ENCODE results near the gene GATA6.

GATA6 gene

DNA sequence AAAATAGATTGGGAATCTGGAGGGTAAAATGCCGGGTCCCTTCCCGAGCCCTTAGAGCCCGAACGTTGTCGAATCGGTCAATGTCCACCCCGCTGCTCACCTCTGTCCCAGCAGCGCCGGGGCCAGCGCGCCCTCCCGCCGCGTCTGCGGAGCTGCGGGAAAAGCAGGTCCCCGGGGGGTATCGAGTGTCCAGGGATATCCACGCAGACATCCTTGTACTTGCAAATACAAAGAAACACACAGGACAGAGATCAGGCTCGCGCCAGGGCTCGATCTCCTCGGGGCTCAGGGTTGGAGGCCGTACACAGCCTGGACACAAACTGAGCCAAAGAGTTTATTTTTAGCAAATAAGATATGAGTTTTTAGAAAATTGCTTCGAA lies 2.3 kb upstream of the GATA6 start:
- no peak for DNase-seq

DNA sequence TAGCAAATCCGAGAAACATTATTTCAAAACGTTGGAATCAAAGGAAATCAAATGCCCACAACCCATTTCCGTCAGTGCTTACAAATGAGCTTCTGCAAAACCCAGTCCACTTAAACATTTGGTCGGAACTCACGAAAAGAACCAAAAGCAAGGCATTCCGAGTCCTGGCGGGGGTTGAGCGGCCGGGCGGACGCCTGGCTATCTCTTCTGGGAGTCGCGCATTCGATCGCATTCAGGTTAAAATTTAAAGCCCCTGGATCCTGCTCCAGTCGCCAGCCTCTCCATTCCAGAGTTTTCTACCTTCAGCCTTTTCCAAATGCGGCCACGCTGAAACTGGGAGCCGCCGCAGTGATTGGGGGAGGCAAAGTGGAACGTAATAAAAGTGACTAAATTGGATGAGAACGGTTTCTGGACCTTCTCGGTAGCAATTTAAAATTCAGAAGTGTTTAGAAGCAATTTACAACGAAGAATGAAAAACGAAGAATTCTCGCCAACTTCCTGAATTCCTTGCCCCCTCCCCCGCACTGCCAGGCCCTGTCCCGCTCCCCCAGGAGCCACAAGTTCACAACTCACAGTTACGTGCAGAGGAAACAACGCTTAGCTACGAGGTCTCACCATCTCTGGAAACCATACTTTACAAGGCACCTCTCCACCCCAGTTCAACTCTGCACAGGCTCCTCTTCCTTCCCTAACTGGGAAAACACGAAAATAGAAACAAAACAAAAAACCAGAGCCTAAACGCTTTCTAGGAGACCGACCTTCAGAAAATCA lies 1.7 kb upstream of the GATA6 start:
- DNase-seq = no peak

DNA sequence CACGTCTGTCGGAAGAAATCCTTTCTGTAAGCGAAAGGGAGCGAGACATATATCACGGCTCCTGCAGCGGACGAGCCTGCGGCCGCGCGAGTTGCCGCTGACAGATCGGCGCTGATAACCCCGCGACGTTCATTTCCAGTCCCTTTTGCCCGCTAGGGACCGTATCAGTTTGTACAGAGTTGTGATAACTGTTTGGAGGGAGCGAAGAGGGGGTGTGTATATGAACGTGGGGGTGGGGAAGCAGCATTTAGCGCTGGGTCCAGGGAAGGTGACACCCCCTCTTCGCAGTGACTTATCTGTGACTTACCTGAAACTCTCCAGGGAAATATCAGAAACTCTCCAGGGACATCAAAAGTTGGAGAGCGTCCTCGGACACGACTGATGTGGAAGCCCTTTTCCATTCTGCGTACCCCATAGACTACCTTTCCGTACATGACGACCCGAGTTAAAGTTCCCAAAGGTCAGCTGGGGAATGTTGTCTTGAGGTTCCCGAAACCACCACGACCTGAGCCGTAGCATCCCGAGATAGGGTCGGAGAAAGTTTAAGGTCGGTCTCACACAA lies 948 bp upstream of the GATA6 start:
- DNase-seq = no peak

DNA sequence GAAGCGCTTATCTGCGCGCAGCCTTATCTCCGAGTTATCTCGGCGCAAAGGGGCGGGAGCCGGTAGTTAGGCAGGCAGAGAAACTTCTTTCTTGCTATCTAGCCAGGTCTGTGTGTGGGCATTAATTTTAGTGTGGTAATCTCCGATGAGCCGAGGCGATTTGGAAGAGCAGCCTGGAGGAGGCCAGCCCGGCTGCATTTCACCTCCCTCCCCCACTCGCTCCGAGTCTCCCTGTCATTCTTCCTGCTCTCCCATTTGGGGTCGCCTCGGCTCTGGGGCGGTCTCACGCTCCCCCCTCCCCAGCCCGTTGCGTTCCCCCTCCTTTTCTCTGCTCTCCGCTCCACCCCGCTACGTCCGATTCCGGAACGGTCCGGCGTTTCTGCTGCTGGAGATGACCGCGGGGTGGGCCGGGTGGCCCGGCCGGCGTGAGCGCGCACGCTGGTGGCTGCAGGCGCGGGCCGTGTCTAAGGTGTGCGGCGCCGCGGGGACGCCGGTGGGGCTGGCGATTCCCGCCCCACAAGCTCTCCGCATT lies 566 bp downstream of the GATA6 start:
- no peak for DNase-seq

DNA sequence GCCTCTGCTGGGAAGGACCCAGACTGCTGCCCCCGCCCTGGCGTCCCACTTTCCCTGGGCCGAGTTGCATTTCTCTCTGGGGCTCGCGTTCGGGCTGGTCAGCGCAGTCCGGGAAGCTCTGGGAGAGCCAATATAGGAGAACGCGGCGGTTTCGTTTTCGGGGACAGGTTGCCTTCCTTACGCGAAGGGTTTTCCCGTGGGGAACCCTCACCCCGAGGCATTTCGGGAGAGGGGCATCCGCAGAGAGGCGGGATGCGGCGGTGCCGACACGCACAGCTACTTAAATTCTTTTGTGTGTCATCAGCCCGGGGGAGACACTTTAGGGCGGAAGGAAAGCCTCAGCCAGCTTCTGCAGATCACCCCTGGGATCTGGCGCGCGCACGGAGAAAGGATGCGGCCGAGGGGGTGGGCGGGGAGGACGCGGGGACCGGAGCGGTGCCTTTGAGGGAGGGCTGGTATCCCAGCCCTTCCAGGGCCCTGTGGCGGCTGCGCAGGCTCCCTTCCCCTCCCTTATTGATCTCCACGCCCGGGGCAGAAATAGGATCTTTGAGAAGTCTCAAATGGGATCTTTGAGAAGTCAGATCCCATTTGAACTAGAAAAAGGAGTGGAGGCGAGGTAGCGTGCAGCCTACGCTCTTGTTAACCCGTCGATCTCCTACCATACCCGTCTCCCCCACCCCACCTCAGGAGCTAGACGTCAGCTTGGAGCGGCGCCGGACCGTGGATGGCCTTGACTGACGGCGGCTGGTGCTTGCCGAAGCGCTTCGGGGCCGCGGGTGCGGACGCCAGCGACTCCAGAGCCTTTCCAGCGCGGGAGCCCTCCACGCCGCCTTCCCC lies 1.2 kb downstream of the GATA6 start:
- DNase-seq = no peak

DNA sequence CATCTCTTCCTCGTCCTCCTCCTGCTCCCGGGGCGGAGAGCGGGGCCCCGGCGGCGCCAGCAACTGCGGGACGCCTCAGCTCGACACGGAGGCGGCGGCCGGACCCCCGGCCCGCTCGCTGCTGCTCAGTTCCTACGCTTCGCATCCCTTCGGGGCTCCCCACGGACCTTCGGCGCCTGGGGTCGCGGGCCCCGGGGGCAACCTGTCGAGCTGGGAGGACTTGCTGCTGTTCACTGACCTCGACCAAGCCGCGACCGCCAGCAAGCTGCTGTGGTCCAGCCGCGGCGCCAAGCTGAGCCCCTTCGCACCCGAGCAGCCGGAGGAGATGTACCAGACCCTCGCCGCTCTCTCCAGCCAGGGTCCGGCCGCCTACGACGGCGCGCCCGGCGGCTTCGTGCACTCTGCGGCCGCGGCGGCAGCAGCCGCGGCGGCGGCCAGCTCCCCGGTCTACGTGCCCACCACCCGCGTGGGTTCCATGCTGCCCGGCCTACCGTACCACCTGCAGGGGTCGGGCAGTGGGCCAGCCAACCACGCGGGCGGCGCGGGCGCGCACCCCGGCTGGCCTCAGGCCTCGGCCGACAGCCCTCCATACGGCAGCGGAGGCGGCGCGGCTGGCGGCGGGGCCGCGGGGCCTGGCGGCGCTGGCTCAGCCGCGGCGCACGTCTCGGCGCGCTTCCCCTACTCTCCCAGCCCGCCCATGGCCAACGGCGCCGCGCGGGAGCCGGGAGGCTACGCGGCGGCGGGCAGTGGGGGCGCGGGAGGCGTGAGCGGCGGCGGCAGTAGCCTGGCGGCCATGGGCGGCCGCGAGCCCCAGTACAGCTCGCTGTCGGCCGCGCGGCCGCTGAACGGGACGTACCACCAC lies 2.1 kb downstream of the GATA6 start:
- DNase-seq = no peak

DNA sequence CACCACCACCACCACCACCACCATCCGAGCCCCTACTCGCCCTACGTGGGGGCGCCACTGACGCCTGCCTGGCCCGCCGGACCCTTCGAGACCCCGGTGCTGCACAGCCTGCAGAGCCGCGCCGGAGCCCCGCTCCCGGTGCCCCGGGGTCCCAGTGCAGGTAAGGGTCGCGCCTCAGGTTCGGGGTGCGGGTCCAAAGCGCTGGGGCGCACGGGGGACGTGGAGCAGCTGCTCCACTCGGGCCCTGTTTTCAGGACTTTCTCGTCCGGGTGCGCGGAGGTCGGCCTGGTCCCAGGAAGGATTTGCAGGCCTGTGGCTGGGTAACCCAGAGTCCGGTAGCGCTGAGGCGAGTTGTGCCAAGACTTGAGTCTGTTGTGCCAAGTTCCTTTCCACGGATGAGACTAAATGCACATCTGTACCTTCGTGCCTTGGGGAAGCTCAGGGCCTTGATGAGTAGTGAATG lies 2.8 kb downstream of the GATA6 start:
- DNase-seq = no peak

DNA sequence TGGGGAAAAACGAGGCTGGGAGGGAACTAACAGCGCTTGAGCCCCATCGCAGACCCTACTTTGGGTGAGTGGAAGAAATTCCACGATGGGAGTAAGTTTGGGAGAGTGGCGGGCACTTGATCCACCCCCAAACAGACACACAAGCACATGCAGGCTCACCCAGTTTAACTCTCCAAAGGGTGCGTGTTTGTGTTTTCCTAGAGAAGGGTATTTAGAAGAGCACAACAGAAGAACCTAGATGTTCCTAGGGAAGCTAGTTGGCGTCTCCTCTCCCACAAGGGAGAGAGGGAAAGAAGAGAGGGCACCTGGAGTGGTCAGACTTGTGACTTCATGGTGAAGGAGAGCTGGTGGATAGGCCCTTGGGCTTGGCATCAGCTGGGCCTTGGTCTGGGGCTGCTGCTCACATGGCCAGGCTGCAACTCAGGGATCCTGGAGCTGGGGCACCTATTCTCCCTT lies 3.2 kb downstream of the GATA6 start:
- DNase-seq = no peak

DNA sequence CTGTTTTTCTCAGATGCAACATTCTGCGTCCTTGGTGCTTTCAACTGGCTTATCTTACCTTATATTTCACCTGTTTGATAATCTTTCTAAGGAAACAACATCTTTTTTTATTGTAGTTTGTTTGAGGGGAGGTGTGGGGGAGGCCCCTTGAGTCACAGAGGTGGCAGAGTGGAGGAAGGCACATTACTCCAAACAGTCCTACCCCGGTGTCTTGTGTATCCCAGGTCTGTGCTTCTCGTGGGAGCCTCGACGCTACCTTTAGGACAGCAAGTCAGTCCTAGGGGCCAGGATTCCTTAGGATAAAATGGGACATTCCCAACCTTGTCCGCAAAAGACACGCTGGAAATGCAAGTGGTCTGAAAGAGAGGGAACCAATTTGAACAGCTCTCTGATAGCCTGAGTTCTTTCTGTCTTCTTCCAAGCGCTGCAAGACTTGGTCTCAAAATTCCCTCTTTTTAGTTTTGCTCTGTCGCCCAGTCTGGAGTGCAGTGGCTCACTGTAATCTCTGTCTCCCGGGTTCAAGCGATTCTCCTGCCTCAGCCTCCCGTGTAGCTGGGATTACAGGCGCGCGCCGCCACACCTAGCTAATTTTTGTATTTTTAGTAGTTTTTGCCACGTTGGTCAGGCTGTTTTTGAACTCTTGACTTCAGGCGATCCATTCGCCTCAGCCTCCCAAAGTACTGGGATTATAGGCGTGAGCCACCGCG lies 4.0 kb downstream of the GATA6 start:
- DNase-seq = no peak

DNA sequence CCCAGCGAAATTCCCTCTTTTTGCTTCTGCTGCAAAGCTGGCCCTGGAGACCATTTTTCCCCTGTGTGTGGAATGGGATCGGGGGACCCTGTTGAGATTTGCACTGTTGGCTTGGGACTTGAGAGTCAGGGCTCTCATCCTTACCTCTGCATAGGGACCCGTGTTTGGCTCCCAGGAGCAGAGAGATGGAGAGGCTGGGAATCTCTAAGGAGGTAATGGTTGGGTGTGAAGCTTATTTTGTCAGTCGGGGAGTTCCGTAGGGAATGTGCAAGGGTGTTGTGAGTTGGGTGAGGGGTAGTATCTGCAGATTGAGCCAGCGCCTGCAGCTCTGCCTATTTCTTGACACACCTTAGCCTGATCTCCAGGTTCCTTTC lies 4.5 kb downstream of the GATA6 start:
- no peak for DNase-seq

DNA sequence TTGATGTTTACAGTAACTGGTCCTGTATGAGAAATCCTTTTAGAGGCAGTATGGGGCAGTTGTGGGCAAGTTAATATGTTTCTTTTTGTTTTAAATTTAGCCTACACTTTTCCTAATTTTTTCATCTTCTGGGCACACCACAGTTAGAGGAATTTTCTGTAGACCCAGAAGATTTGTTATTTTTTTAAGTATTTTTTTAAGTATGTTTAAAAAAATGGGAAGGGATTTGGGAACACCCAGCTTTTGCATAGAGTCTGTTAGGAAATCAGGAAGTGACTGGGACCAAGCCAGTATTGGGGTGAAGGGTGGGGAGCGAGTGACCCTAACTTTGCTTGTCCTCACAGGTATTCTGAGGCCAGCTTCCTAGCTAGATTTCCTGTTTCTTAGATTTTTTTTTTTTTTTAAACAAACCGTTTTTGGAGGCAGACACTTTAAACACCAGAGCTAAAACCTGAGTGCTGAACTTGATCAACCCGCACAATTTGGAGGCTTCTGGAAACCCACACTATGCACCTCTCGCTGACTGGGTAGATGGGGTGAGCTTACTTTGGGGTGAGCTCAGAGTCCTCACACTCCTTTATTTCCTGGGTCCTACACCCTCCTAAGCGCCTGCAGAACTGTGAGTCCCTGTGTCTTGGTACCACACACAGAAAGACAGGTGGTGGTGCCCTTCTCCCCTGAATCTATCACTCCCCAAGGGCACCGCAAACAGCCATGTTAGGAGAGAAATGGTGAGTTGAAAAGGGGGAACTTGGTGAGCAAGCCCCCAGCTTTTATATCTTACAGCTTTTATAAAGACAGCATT lies 5.2 kb downstream of the GATA6 start:
- DNase-seq = no peak

DNA sequence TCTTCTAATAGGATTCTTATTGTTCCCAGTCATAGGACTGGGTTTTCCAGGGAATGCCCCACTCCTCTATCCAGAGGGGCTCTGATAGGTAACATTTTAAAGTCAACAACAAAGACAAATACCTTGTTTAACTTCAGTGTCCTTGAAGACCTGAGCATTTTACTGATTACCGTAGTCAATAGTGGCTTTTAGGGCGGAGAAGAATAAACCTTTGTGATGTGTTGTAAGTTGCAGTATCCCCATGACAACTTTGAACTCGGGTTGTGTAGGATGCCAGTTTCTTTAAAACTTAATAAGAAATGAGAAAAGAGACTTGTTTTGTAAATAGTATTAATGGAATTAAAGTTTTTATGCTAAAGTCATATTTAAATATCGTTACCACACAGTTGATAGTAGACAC lies 6.0 kb downstream of the GATA6 start:
- no peak for DNase-seq

DNA sequence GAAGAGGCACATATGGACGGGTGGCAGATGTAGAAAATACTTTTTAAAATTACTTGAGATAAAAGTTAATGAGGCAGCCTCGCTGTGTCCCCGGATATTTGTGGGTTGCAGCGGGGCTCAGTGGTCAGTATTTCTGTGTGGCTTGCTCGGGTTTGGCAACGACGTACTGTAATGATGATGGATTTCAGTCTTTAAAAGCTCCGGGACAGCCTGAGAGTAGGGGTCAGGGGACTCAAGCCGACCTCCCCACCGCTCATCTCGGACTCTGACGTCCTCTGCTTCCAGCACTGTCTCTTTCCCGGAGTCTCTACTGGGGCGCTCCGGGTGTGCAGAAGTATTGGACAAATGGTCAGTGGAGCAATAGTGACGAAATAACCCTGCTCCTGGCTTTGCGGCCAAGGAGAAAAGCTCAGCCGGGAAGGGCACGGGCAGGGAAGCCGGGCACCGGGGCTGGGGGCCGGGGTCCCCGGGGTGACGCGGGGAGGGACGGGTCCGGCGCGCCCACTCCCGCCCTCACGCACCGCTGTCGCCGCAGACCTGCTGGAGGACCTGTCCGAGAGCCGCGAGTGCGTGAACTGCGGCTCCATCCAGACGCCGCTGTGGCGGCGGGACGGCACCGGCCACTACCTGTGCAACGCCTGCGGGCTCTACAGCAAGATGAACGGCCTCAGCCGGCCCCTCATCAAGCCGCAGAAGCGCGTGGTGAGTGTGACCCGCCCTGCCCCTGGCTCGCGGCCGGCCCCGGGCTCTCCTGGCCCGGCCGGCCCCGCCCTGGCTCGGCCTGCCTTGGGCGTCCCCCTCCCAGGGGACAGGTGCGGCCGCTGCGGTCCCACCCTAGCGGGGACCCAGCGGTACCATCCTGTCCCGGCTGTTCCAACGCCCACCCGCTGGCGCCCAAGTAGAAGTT lies 7.3 kb downstream of the GATA6 start:
- no peak for DNase-seq

DNA sequence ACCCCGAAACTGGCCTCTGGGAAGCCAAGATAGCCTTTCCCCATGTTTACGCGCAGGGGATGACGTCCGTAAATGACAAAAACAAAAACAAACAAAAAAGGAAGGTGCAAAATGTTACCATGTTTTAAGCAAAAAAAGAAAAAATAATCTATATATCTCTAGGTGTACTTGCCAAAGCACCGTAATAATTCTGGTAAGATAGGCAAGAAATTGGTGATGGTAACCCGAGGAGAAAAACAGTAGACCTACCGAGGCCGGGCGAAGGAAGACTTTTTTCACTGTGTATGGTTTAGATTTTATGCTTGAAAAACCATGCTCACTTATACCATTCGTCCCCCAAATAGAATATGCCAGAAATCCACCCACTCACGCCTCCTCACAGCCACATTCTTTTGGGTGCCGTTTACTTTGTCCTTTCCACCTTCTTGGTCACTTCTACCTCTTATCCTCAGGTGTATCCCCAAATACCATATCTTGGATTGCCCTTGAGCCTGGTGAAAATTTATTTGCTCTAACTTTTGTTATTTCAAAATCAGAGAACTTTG lies 8.0 kb downstream of the GATA6 start:
- DNase-seq = no peak

DNA sequence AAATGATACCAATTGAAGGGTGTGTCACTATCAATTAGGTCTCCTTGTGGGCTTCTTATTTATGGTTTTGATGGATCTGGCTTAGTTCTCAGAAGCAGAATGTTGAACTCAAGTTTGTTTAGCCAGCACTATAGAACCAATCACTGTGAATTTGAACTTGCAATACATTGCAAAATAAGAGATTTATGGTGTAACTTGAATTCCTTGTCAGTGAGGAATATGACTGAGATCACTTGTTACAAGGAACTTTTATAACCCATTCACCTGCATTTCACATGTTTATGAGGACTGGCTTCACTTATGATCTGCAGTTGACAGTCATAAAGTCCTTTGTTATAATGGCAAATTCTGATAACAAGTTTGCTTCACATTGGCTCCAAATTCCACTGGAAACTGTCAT lies 9.8 kb downstream of the GATA6 start:
- no peak for DNase-seq

DNA sequence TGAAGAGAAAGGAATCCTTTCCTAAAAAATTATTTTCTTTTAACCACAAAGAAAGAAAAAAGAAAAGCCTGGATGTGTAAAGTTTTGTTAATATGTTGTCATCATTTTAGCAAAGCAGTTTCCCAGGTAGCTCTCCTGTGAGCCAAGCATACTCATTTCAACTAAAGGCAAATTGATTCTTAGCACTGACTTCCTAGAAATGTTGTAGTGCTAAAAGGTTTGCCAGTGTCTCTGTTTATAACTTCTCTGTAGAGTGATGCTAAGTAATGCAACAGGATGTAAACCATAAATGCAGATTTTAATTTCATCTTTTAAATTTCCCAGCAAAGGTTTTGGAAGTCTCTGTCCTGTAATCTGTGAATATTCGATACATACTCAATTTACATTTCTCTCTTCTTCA lies 10.2 kb downstream of the GATA6 start:
- DNase-seq = no peak

DNA sequence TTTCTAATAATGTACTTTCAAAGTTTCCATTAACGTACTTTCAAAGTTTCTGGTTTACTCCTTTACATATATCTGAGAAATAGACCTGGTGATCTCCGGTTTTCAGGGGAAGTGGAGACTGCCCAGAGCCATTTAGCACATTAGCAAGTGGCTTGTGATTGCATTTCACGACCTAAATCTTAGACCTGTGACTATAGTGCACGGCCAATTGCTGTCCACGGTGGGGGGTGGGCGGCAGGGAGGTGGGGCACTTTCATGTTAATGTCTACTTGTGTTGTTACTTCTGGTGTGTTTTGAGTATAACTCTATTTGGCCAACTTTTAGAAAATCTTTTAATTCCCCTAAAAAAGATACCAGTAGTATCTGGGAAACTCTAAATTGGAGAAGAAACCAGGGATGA lies 11.3 kb downstream of the GATA6 start:
- DNase-seq = no peak

DNA sequence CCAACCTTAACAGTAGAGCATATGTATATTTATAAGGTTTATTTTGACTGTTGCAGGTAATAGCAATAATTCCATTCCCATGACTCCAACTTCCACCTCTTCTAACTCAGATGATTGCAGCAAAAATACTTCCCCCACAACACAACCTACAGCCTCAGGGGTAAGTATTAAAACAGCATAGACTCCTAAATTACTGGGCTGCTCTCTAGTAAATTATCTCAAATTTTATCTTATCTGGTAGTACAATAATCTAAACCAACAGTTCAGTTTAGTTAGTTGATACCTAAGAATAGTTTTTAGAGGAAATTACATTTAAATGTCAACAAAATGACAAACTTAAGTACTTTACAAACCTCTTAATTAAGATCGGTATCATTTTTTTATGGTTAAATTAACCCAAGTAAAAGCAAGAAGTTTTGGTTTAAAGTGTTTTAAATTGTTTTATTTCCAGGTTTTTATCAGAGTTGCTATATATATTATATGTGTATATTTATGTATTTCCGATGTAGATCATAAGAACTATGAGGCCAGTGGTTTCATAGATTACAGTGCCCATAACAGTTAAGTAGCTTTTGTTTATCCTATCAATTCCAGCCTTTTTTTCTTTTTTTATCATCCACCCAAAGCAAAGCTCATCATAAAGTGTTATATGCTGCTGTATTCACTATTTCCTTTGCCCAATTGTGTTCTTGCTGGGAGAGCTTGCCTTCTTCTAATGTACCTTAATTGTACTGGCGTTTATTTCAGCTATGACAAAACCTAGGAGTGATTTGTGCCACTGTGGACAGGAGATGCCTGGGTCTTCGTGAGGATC lies 13.7 kb downstream of the GATA6 start:
- DNase-seq = no peak

DNA sequence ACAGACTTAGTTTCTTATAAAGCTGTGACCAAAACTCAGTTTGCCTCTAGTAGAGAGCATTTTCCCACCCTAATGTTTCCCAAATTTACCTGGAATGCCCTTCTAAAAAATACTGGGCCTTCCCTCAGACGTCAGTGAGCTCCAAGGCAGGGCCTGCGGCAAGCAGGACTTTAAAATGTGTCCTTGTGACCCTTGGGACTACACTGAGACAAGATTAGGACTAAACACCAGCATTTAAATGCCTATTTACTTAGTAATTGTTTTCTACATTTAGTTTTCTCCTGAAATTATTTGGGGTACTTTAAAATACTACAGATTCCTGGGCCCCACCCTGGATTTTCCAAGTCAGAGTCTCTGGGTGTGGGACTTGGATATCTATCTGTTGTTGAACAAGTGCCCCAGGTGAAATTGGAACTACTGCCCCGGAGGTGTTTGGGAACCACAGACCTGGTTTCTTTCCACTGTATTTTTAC lies 14.3 kb downstream of the GATA6 start:
- DNase-seq = no peak

Measured in activated naive CD4-positive, alpha-beta T cell treated with Interleukin-2 at 50 U/mL for 16 hours (primary cell).